Posterior vena cava (tissue), 2 donors: Measurements from ENCODE around the gene PTPRN2. TPM values are rescaled to one million over a fixed set of nuclear protein-coding genes. Genes with fewer than 3 reads are reported as not detected.
"Not testable (repeated sequence)": the region's sequence is repeated elsewhere in the genome, so short reads cannot be mapped to it uniquely, and the experiment has no call there.

Experiments used
- DNase-seq: peaks from one replicate; pipeline ENCODE4 v3.0.0-alpha.2; 2020; ENCODE audit warnings: low spot score
- intact Hi-C, 2 donors: fragments of 100-400 bp; cut with DNase I; formaldehyde crosslinking; loops; one replicate each; pipeline versions ENCODE4 v1.14.1 to v1.14.2; 2022 to 2023
- total RNA-seq, 2 donors: library from RNA; stranded (reverse); fragmentation: NEBNext Ultra II Directional; extraction: Animal tissue kit (Norgen Biotek cat#: 25700); gene quantifications; one replicate each; pipeline ENCODE4 v1.2.1, GENCODE V29; 2021
- donor health status: DM: yes; HTN: yes; CAD: no.
- donor health status: DM: yes; HTN: yes; CAD: no.

The PTPRN2 gene
- total RNA-seq, 2 donors from 2014 or later = 1.6 to 2.8 TPM

DNA sequence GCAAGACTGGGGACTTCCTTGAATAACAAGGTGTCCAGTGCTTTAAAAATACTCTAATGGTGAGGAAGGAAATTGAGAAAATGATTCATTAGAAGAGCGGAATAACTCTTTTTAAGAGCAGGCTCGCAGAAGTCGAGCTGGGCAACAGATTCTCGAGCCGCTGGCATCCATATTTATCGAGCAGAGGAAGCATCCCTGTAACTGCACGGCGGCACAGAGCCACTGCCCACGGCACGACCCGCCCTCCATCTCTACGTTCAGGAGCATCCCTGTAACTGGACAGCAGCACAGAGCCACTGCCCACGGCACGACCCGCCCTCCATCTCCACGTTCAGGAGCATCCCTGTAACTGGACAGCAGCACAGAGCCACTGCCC, 334.0 kb downstream of the PTPRN2 start:
- DNase-seq = peak; percentile 77
- intact Hi-C loops = not testable (repeated sequence)

DNA sequence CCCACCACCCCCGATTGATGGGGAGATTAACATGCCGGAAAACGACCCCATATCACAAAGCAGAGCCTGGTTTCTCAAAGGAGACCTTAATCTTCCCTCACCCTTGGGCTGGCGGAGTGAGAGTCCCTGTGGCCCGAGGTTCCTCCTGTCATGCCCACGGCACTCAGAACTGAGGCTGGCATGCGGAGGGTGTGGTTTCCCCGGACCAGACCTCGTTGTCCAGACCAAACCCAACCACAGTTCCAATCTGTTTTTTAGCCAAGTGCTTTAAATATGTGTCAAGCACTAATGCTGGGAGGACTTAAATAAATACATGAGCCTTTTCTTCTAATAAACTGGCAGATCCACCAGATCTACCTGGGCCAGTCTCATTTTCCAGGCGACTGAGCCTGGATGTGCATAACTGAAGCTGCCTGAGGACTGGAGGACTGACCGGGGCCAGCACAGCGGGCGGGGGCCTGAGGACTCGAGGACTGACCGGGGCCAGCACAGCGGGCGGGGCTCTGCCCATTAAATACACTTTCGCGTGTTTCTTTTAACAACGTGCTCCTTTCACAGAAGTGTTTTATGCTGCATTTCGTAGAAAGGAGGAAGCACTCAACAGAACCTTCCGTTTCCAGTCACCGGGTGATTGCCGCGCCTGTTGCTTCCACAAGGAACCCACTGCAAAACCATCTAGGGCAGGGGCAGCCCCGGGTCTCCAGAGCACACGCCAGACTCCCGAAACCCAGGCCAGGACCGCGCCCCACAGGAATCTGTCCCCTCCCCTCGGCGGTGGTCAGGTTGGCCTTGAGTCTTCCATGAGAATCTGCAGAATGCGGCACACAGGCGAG, 334.6 kb downstream of the PTPRN2 start:
- intact Hi-C loops = no loop called here
- DNase-seq = peak; percentile 68

DNA sequence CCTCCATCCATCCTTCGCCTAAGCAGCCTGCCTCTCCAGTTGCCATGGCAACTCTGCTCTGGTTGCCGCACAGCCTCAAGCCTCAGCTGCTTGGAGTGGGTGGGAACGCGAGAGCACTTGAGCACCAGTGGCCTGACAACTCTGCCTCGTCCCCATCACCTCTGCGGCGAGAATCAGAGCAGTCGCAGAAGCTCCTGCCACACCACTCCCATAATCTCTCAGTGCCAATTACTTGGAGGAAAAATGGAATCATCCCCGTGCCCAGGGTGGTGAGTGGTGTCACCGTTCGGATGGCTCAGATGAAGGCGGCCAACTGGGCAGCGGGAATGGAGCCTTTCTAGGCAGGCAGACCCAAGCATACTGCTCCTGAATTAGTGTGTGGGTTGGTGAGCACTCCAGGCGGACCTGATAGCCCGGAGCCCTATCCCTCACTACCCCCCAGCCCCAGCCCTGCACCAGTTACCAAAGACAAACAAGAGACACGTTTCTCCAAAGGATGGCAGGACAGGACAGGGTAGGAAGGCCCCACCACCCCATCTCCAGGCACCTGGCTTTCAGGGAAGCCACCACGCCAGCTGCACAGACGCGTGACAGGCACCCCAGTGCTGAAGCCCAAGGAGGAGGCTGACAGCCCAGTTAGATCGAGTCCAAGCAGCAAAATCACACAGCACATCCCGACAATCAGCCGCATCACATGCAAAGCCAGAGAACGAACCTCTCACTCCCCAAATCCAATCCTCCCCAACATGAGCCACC, 335.4 kb downstream of the PTPRN2 start:
- intact Hi-C loops = no loop called here
- peak; percentile 63 for DNase-seq

DNA sequence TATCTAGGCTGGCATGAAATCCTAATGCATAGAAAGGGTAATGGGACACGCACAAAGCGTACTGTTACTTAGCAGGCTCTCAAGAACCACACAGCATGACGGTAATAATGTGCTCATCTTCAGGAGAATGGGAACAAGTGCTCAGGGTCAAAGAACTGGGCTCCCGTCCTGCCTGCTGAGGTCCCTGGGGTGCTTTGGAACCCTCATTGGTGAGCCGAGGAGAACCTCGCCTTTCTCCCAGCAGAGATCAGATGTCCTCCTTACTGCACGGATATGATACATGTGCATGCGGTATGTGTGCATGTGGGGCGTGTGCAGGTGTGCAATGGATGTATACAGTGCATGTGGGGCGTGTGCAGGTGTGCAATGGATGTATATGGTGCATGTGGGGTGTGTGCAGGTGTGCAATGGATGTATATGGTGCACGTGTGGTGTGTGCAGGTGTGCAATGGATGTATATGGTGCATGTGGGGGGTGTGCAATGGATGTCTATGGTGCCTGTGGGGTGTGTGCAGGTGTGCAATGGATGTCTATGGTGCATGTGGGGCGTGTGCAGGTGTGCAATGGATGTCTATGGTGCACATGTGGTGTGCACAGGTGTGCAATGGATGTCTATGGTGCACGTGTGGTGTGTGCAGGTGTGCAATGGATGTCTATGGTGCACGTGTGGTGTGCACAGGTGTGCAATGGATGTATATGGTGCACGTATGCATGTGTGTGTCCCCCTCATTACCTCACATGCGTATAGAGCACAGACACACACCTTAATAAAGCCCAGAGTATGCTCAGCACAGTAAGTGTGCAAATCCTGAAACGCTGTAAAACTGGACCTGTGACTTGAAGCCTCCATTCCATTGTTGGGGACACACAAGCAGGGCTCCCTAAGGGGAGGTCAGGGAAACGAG, 336.3 kb downstream of the PTPRN2 start:
- intact Hi-C loops = no loop called here

DNA sequence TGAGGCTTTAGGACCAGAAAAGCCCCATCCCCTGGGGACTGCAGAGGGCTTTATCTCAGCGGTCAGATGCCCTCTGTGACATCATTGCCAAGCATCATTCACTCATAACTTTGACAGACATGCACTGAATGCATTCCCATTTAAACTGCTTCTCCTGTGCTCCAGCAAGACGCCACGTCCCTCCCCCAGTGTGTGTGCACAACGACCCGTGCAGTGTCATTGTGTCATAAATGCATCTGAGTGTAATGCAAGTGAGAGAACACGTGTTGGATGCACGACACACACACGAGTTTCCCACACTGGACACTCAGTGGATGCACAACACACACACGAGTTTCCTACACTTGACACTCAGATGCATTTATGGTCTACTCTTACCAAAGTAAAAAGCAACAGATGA, 337.9 kb downstream of the PTPRN2 start:
- DNase-seq = no peak

More for the DNA sequence above, 336.3 kb downstream of the PTPRN2 start:
- DNase-seq = no peak

DNA sequence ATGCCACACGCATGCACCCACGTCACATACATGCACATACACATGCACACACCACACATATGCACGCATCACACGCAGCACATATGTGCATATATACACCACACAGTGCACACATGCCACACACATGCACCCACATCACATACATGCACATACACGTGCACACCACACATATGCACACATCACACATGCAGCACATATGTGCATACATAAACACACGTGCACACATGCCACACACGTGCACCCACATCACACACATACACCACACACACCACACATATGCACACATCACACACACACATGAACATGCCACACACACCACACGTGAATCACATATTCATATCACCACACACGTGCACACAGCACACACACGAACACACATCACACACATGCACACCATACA, 338.8 kb downstream of the PTPRN2 start:
- intact Hi-C loops = no loop called here
- no peak for DNase-seq

More for the DNA sequence above, 337.9 kb downstream of the PTPRN2 start:
- intact Hi-C loops = no loop called here

DNA sequence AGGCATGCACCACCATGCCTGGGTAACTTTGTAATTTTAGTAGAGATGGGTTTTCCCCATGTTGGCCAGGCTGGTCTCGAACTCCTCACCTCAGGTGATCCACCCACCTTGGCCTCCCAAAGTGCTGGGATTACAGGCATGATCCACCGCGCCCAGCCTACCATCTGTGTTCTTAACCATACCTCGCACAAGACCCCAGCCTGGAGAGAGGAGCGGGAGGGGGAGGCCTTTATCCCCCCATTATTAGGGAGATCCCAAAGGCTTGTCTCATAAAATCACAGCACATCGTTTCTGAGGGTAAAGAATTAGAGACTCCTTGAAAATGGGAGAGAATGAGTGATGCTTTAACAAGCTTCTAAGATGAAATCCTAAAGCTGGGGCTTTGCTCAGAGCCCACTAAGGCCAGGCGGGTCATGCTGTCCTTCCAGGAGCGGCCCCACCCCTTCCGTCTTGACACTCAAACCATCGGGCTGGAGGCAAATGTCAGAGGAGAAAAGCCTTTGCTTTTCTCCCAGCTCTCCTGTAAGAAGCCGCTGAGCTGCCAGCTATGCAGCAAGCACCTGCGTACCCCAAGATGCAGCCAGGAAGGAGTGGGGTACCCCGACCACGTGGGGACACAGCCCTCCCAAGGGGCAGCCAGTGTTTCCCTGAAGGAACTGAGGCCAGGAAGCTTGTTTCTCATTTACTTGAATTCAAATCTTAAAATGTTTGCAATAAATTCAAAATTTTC, 339.7 kb downstream of the PTPRN2 start:
- intact Hi-C loops = no loop called here
- DNase-seq = no peak

DNA sequence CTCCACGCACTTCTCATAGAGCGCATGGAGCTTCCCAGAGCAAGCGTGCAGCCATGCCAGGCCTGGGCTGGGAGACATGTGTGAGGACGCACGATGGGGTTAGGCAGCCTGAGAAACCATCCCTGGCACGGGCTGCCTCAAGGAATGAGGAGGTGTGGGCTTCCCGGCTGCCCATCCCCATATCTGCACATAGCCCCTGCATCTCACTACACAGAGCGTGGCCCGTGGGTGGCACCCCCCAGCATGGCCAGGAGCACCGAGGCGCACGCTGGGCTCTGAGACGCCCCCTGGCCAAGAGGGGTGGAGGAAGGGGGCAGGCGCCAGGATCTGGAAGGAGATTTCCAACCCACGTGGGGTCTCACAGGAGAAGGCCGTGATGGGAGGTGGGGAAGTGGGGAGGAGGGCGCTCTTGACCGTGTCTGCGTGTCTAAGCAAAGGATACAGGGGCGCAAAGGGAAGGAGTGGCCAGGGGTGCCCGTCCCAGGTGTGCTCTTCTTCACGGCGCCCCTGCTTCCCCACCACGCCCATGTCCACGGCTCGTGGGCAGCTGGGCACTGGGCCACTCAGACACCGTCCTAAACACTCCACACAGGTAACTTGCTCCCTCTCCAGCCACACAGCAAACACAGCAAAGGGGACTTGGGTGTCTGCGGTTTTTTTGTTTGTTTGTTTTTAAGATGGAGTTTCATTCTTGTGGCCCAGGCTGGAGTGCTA, 340.5 kb downstream of the PTPRN2 start:
- peak; percentile 59 for DNase-seq
- intact Hi-C loops = no loop called here

DNA sequence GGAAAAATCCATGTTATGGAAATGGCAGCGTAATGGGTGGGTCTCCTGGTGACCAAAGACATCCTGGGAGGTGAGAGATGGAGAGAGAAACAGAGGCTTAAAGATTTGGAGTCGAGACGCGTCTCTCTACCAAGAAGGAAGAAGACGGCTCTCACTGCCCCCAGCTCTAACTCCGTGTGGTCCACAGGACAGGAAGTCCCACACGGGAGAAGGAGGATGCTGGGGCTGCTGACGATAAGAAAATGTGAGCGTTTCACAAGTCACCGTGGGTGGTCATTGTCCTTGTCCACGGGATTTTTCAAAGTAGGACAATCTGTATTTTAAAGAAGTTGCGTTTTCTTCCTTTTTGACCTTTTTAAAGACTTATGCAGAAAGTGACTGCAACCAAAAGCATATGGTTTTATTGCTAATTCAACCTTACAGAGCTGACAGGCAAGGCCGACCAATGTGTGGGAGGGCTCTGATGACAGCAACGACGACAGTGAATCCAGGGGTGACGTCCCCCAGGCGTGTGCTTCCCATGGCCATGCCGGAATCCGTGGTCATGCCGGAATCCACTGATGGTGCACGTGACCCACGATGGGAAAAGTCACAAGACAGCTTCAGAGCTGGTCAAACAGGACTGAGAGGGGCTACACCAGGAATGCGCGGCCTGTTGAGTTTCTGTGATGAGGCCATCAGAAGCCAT, 341.2 kb downstream of the PTPRN2 start:
- intact Hi-C loops = no loop called here
- no peak for DNase-seq

DNA sequence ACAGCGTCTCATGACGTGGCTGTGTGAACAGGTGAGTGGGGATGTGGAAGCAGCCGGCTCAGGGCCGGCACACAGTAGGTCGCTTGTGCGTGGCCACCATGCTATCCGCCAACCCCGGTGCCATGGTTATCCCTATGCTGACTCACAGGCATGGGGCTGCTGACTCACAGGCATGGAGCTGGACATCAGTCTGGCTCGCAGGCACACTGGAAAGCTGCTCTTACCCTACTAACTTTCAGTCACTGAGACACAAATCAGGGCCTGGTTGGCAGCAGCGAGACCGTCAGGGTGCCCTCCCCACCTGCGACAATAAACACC, 341.9 kb downstream of the PTPRN2 start:
- DNase-seq = peak; percentile 64
- intact Hi-C loops = no loop called here

DNA sequence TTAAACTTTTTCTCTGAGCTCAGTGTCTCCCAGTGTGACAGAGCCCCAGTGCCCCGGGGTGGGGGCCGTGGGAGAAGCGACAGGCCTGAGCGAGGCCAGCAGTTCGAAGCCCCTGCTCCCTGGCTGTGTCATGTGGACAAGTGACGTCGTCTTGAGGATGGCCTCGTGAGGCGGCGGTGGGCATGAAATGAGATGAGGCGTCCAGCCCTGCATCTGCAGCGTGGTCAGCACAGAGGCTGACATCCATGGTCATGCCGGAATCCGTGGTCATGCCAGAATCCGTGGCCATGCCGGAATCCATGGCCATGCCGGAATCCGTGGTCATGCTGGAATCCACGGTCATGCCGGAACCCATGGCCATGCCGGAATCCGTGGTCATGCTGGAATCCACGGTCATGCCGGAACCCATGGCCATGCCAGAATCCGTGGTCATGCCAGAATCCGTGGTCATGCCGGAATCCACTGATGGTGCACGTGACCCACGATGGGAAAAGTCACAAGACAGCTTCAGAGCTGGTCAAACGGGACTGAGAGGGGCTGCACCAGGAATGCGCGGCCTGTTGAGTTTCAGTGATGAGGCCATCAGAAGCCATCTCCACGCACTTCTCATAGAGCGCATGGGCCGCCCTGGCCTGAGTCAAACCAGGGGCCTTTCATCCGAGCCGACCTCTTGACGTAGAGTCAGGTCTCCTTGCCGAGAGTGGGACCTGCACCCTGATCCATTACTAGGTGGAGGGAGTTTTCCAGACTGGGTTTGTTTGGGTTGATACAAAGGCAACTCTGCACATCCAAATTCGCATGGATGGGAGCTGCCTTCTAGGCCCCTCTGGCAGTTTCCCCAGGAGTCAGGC, 342.5 kb downstream of the PTPRN2 start:
- DNase-seq = peak; percentile 79
- intact Hi-C loops = loop anchor here in 1 of 2 donors (5.0 kb wide), 1 partner anchor 263 kb away; no protein-coding TSS in a partner anchor

DNA sequence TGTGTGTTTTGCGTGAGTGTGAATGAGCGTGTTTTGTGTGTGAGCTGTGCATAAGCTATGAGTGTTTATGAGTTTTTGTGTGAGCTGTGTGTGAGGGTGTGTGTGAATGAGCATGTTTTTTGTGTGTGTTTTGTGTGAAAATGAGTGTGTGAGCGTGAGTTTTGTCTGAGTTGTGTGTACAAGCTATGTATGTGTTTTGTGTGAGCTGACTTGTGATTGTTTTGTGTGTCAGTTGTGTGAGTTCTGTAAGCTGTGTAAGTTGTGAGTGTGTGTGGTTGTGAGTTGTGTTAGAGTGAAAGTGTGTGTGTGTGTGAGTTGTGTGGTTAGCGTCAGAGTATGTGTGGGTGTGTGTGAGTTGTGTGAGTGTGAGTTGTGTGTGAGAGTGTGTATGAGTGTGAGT, 343.2 kb downstream of the PTPRN2 start:
- DNase-seq = no peak
- intact Hi-C loops = loop anchor here in 1 of 2 donors (5.0 kb wide), 1 partner anchor 262 kb away; no protein-coding TSS in a partner anchor

DNA sequence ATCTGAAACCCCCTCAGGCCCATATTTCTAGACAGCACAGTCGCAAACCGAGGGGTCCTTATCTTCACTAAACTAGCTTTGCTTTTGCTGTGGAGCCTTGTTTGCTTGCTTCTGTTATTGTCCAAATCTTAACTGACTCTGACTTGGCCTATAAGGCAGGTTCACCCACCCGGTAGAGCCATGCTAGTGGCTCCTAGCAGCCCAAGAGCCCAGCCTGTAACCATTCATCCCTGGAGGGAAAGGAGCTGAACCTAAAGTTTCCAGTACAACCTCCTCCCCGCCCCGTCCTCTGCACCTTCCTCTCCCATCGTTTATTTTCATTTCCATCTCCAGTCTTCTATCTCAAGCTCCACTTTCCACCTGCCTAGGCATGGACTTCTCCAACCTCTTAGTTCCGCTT, 345.7 kb downstream of the PTPRN2 start:
- no peak for DNase-seq
- intact Hi-C loops = loop anchor here in 1 of 2 donors (5.0 kb wide), 1 partner anchor 260 kb away; no protein-coding TSS in a partner anchor

DNA sequence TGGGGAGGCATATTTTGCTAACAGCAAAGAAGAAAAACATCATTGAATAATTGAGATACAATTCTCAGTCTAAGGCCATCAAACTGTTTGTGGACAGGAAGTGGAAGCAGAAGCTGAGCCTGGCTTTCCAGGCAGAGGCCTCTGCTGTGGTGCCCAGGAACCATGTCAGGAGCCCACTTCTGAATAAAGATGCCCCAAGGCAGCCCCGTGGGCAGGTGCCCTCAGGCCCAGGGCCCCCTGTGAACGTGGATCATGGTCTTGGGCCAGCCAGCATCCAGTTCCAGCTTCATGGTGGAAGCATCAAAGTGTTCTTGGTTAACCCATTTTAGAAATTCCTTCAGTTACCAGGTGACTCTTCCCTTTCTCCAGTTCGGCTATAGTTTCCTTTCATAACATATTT, 346.8 kb downstream of the PTPRN2 start:
- intact Hi-C loops = loop anchor here in 1 of 2 donors (5.0 kb wide), 1 partner anchor 258 kb away; no protein-coding TSS in a partner anchor
- DNase-seq = no peak

DNA sequence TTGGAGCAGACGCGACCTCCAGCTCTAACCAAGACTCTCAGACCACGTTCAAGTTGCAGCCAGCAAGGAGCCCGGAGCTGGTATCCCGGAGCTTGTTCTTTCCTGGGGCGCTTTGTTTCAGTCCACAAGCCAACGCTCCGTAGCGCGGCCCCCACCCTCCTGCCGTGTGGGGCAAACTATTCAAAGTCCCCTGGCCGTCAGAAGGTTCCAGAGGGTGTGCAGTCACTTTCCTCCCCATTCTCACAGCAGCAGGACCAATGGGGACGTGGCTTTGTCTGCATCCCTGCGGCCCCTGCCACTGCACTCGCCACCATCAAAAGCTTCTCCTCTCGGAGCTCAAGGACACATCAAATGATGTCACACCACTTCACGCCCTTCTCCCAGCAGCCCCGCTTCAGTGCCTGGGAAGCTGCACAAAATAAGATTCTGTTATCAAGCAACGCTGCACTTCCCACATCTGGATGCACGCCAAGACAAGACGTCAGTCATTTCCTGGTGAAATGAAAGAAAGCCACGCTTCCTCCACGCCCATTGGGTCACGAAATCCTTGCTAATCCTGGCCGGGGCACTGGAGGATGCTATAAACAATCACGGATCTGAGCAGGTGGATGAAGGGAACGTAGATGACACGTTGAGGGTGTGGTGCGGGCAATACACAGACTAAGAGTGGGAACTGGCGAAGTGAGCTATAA, 348.2 kb downstream of the PTPRN2 start:
- intact Hi-C loops = no loop called here

DNA sequence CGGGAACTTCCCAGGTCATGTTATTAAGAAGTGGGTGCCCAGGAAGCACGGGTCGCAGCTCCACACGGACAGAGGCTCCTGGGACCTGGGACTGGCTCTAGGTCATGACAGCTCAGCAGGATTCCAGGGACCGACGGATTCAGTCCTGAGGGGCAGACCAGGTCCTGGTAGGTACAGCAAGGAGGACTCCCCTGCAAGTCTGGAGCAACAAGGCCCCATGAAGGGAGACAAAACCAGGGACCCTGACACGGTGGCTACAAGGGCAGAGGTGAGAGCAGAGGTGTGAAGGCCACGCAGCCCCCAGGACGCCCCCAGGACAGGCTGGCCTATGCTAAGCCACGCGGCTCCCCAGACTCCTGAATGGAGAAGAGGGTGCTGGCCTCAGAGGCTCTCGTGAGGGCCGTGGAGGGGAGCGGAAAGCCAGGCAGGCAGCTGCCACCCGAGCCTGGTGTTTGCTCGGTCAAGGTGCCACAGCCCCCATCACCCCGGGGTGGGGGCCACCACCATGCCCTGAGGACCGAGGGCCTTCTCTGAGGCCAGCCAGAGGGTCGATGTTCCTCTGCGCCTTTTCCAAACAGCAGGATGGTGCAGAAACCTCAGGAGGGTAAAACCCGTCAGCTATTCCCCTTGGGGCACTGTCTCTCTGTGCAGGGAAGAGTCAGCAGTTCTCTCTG, 348.9 kb downstream of the PTPRN2 start:
- intact Hi-C loops = no loop called here
- DNase-seq = no peak

More for the DNA sequence above, 348.2 kb downstream of the PTPRN2 start:
- DNase-seq = peak; percentile 72
